GM12878 (cell line): ENCODE data around the gene ZNF775. TPM values are rescaled to one million over a fixed set of nuclear protein-coding genes. Genes with fewer than 3 reads are reported as not detected.

Experiments used
- ATAC-seq: fragments of 200-7000 bp; cut with Tn5 transposase; 3 replicates; pipeline ENCODE4 v1.9.1; 2020; ENCODE audit warnings: mild to moderate bottlenecking, moderate library complexity
- BruUV-seq: library from RNA; stranded (reverse); fragments of 400-500 nt; replicated peaks from 2 replicates; lab custom pipeline; 2021; lab: Mats Ljungman, UMichigan
- CTCF ChIA-PET: fragments of 300-600 bp; sonication (Branson Sonifier 250); formaldehyde crosslinking; extraction: SDS; loops from one replicate; lab custom pipeline; 2021; ENCODE audit warnings: inconsistent platforms; lab: Yijun Ruan, JAX
- POLR2A ChIA-PET: fragments of 350-600 bp; formaldehyde crosslinking; extraction: SDS; loops from one replicate; lab custom pipeline; 2021; ENCODE audit warnings: inconsistent platforms; lab: Charles Lee
- RAD21 ChIA-PET: fragments of 300-600 bp; sonication (Branson Sonifier 250); formaldehyde crosslinking; loops from one replicate; lab custom pipeline; 2023; ENCODE audit warnings: antibody characterized with exemption; ENCODE audit not compliant: unreplicated experiment; lab: Charles Lee
- SMC1A ChIA-PET: fragments of 300-600 bp; sonication (Branson Sonifier 250); formaldehyde crosslinking; loops from one replicate; lab custom pipeline; 2023; ENCODE audit not compliant: unreplicated experiment, uncharacterized antibody; lab: Charles Lee
- DNase-seq: peaks from one replicate; pipeline ENCODE4 v3.0.0-alpha.2; 2011; ENCODE audit warnings: low read depth, low spot score
- FAIRE-seq: peaks from 3 replicates; lab custom pipeline; 2011; peaks lifted over from hg19 to GRCh38; lab: Jason Lieb, UNC
- H2AFZ ChIP-seq: 2 replicates; pipeline ENCODE4 v1.6.0; 2011; ENCODE audit warnings: low read depth, low read length, control low read depth; ENCODE audit not compliant: control insufficient read depth
- H3K27ac ChIP-seq: 2 replicates; pipeline ENCODE4 v1.5.1; 2011; ENCODE audit warnings: control low read depth; ENCODE audit not compliant: control insufficient read depth, insufficient read depth
- H3K27me3 ChIP-seq, 2 experiments: replicated peaks in 1 of 2; 2 replicates each; pipeline versions ENCODE4 v1.6.0 to v1.6.1; 2011; ENCODE audit warnings: low read length in 1 of 2; ENCODE audit not compliant: control insufficient read depth in 2 of 2, insufficient read depth in 2 of 2
- H3K36me3 ChIP-seq, 2 experiments: 2 replicates each; pipeline ENCODE4 v1.5.1; 2011; ENCODE audit warnings: low read length in 1 of 2; ENCODE audit not compliant: control insufficient read depth in 2 of 2, insufficient read depth in 2 of 2
- H3K4me1 ChIP-seq: 2 replicates; pipeline ENCODE4 v1.6.1; 2011; ENCODE audit warnings: mild to moderate bottlenecking, low read length, moderate library complexity, mixed read lengths; ENCODE audit not compliant: control insufficient read depth, insufficient read depth
- H3K4me2 ChIP-seq: 2 replicates; pipeline ENCODE4 v1.6.0; 2011; ENCODE audit warnings: control low read depth; ENCODE audit not compliant: control insufficient read depth, insufficient read depth
- H3K4me3 ChIP-seq: fragments of 200-600 bp; sonication (generic); 2 replicates; pipeline ENCODE4 v1.5.1; 2016
- H3K79me2 ChIP-seq: 2 replicates; pipeline ENCODE4 v1.6.0; 2011; ENCODE audit warnings: low read length; ENCODE audit not compliant: control insufficient read depth, insufficient read depth
- H3K9ac ChIP-seq: 2 replicates; pipeline ENCODE4 v1.8.0; 2011; ENCODE audit warnings: low read length, control low read depth, mixed read lengths; ENCODE audit not compliant: control insufficient read depth, insufficient read depth
- H3K9me3 ChIP-seq: replicated peaks from 3 replicates; pipeline ENCODE4 v1.5.1; 2011; ENCODE audit warnings: mild to moderate bottlenecking, low read length; ENCODE audit not compliant: control insufficient read depth, insufficient read depth
- H4K20me1 ChIP-seq: 2 replicates; pipeline ENCODE4 v1.6.0; 2011; ENCODE audit not compliant: control insufficient read depth, insufficient read depth
- CHD1 ChIP-seq: IDR thresholded peaks from 2 replicates; pipeline ENCODE4 v1.6.1; 2012; ENCODE audit warnings: low read depth, low read length, improper control_type of control experiment
- CTCF ChIP-seq, 3 experiments: IDR thresholded peaks in 2 of 3; conservative IDR thresholded peaks in 1 of 3; 2 replicates each; pipeline ENCODE4 v1.5.1; 2011; ENCODE audit warnings: low read depth in 3 of 3, low read length in 3 of 3, mild to moderate bottlenecking in 3 of 3, control low read depth in 2 of 3, moderate library complexity in 2 of 3, inconsistent platforms in 1 of 3, mixed read lengths in 1 of 3; ENCODE audit not compliant: control insufficient read depth in 2 of 3, insufficient read depth in 1 of 3; ENCODE audit errors: extremely low read depth in 1 of 3
- EGR1 ChIP-seq, 2 experiments: IDR thresholded peaks; 1 replicate in 1 of 2; 2 replicates in 1 of 2; pipeline ENCODE4 v1.6.1; 2011 to 2012; ENCODE audit warnings: low read depth in 2 of 2, low read length in 2 of 2, borderline replicate concordance in 1 of 2, mild to moderate bottlenecking in 1 of 2, moderate library complexity in 1 of 2
- ELK1 ChIP-seq: IDR thresholded peaks from 2 replicates; pipeline ENCODE4 v1.6.1; 2012; ENCODE audit warnings: low read depth, low read length, improper control_type of control experiment
- EP300 ChIP-seq, 2 experiments: fragments of 150-350 bp in 1 of 2; IDR thresholded peaks; 2 replicates each; pipeline ENCODE4 v1.6.1; 2011 to 2012; ENCODE audit warnings: low read depth in 2 of 2, low read length in 2 of 2, borderline replicate concordance in 1 of 2, improper control_type of control experiment in 1 of 2, inconsistent platforms in 1 of 2; ENCODE audit not compliant: control insufficient read depth in 1 of 2
- ETV6 ChIP-seq, 2 experiments: fragments of 450-650 bp in 1 of 2; IDR thresholded peaks in 1 of 2; conservative IDR thresholded peaks in 1 of 2; 2 replicates each; pipeline ENCODE4 v1.6.1; 2014; ENCODE audit warnings: antibody characterized with exemption in 1 of 2, borderline replicate concordance in 1 of 2, low read depth in 1 of 2, mild to moderate bottlenecking in 1 of 2, moderate library complexity in 1 of 2
- HDAC6 ChIP-seq: fragments of 200-600 bp; sonication (generic); IDR thresholded peaks from one replicate; pipeline ENCODE4 v1.8.0; 2017; ENCODE audit warnings: antibody characterized with exemption; ENCODE audit not compliant: unreplicated experiment
- JUNB ChIP-seq: IDR thresholded peaks from 2 replicates; pipeline ENCODE4 v1.6.1; 2016; ENCODE audit warnings: antibody characterized with exemption, mild to moderate bottlenecking
- MXI1 ChIP-seq: fragments of 150-350 bp; IDR thresholded peaks from 2 replicates; pipeline ENCODE4 v1.6.1; 2011; ENCODE audit warnings: low read depth, mild to moderate bottlenecking, inconsistent platforms, low read length, improper control_type of control experiment
- NFXL1 ChIP-seq: fragments of 450-650 bp; IDR thresholded peaks from 2 replicates; pipeline ENCODE4 v1.6.1; 2017; ENCODE audit warnings: antibody characterized with exemption, mild to moderate bottlenecking, borderline replicate concordance
- PML ChIP-seq: IDR thresholded peaks from 2 replicates; pipeline ENCODE4 v1.6.1; 2012; ENCODE audit warnings: low read length, inconsistent platforms
- RAD51 ChIP-seq: fragments of 450-650 bp; IDR thresholded peaks from 2 replicates; pipeline ENCODE4 v1.6.1; 2016; ENCODE audit warnings: moderate library complexity, mild to moderate bottlenecking, inconsistent platforms
- TAF1 ChIP-seq: IDR thresholded peaks from 2 replicates; pipeline ENCODE4 v1.6.1; 2011; ENCODE audit warnings: mild to moderate bottlenecking, low read depth, low read length, borderline replicate concordance
- TCF7 ChIP-seq: IDR thresholded peaks from 2 replicates; pipeline ENCODE4 v1.6.1; 2014; ENCODE audit warnings: antibody characterized with exemption, borderline replicate concordance
- ZBTB4 ChIP-seq: fragments of 450-650 bp; formaldehyde crosslinking; IDR thresholded peaks from 2 replicates; pipeline ENCODE4 v1.4.0; 2022; ENCODE audit warnings: mild to moderate bottlenecking, moderate library complexity
- ZNF207 ChIP-seq: fragments of 450-650 bp; IDR thresholded peaks from 2 replicates; pipeline ENCODE4 v1.6.1; 2014; ENCODE audit warnings: antibody characterized with exemption, mild to moderate bottlenecking, borderline replicate concordance
- ZNF622 ChIP-seq: fragments of 450-650 bp; IDR thresholded peaks from 2 replicates; pipeline ENCODE4 v1.6.1; 2017; ENCODE audit warnings: mild to moderate bottlenecking, inconsistent platforms
- WGBS: methylation state at CpG from one replicate; pipeline ENCODE4 v1.1.6; 2016; ENCODE audit warnings: low lambda C conversion rate; ENCODE audit not compliant: insufficient replicate concordance, insufficient coverage; ENCODE audit errors: missing lambda C conversion rate; 5-methylcytosine and 5-hydroxymethylcytosine counted together
- in situ Hi-C: fragments of 300-500 bp; cut with MboI; formaldehyde crosslinking; loops from 9 replicates; pipeline ENCODE4 v1.14.3; 2018; ENCODE audit warnings: mixed read lengths
- intact Hi-C: fragments of 100-400 bp; cut with micrococcal nuclease; formaldehyde crosslinking; loops from one replicate; pipeline ENCODE4 v1.14.2; 2022; ENCODE audit not compliant: unreplicated experiment
- polyA plus RNA-seq, 11 experiments: library from polyadenylated mRNA; depleted of rRNA in 4 of 11; unstranded in 6 of 11; stranded (reverse) in 5 of 11; fragments of >200 nt; fragmentation: Nextera tagmentation in 4 of 11; fragmentation: Illumina TruSeq in 1 of 11; extraction: Ambion mirVana in 4 of 11; extraction: Trizol in 1 of 11; gene quantifications; 1 replicate in 1 of 11; 2 replicates in 10 of 11; pipeline versions ENCODE4 v1.2.1 to v1.2.3, GENCODE V29; 2011 to 2016; ENCODE audit warnings: inconsistent platforms in 2 of 11, missing spikeins in 2 of 11, low read depth in 1 of 11
- total RNA-seq, 4 experiments: library from RNA; depleted of rRNA in 3 of 4; stranded (reverse); fragments of >200 nt in 3 of 4; fragmentation: Illumina TruSeq in 1 of 4; extraction: Trizol in 1 of 4; gene quantifications; 2 replicates each; pipeline versions ENCODE4 v1.2.1 to v1.2.3, GENCODE V29; 2013 to 2021

ZNF775 gene
- total and polyA plus RNA-seq, 10 of the 15 experiments (the other 5 are each of a cell fraction or from before 2014, with no cell fraction given): 0.05 to 14.3 (median 2.1) TPM

- CTCF ChIA-PET: interaction anchor here (1.8 kb wide), 1 partner anchor 19 kb away, joined by 5 read pairs; no protein-coding TSS in a partner anchor
These were observed 50.6 kb downstream of the ZNF775 start for GRCh38 chr7:150429699-150430098.

More at GRCh38 chr7:150429699-150430098, 50.6 kb downstream of the ZNF775 start:
- in situ Hi-C loops: no loop called here
- Histone ChIP-seq H3K4me1 (peaks cover 23% of the 10 kb centered on the region), H2AFZ (no peak overlapping the region), H3K27ac (no peak overlapping the region), H3K9me3 (no peaks in the 10 kb centered on the region), H3K36me3 (no peaks in the 10 kb centered on the region), H3K9ac (no peak overlapping the region), H3K4me3 (no peak overlapping the region), H3K27me3 (no peaks in the 10 kb centered on the region), H3K4me2 (no peak overlapping the region), H3K79me2 (peaks cover 20% of the 10 kb centered on the region), H4K20me1 (no peaks in the 10 kb centered on the region)
- no peak for ATAC-seq
- ChIA-PET POLR2A (no interaction called here), SMC1A (interaction anchor here (0.9 to 1.8 kb wide), 5 partner anchors 8 to 77 kb away, joined by 3 to 7 read pairs (median 4); no protein-coding TSS in a partner anchor), RAD21 (no interaction called here)
- no peak for DNase-seq
- no peak for FAIRE-seq
- intact Hi-C loops: no loop called here
- no TSS peak for BruUV-seq
- WGBS: 56% methylated on average over 8 of the region's 8 CpGs
- TF ChIP-seq CTCF (IDR thresholded peaks at IDR 0.05 in 2 of 3, conservative IDR thresholded peaks at IDR 0.05 in 1 of 3; ENCODE audit: control insufficient read depth in 2 of 3, extremely low read depth in 1 of 3, insufficient read depth in 1 of 3, low read depth in 3 of 3, low read length in 3 of 3) (no peak), NFXL1 (no peak), RAD51 (no peak), HDAC6 (no peak), ELK1 (no peak), TAF1 (no peak), ZNF207 (no peak), JUNB (no peak), TCF7 (no peak), ZBTB4 (CRISPR knock-in tag) (no peak), EP300 (IDR thresholded peaks at IDR 0.05; ENCODE audit: borderline replicate concordance in 1 of 2, control insufficient read depth in 1 of 2, low read depth in 2 of 2, low read length in 2 of 2) (no peak), PML (no peak), EGR1 (IDR thresholded peaks at IDR 0.05; ENCODE audit: borderline replicate concordance in 1 of 2, low read depth in 2 of 2, low read length in 2 of 2) (no peak), CHD1 (no peak), ETV6 (conservative IDR thresholded peaks at IDR 0.05 in 1 of 2, IDR thresholded peaks at IDR 0.05 in 1 of 2; ENCODE audit: borderline replicate concordance in 1 of 2, low read depth in 1 of 2) (no peak), ZNF622 (no peak), MXI1 (no peak)
